Measurements from ENCODE around the gene MBOAT7.

GRCh38 chr19:54145541-54146158 is 43.7 kb downstream of the MBOAT7 start:
- TF ChIP-seq CTCF (IDR thresholded peaks at IDR 0.05) (no peak), POLR2A (IDR thresholded peaks at IDR 0.05) (no peak)
